ENCODE measurements around the gene C8A. TPM values are rescaled to one million over a fixed set of nuclear protein-coding genes. Genes with fewer than 3 reads are reported as not detected.

Gene C8A
- not detected in 2 replicates for total RNA-seq (2022)
- percentile 4 among the genes with signal in this experiment for Bru-seq, nascent RNA
- BruChase-seq, experiment 1, labeled RNA remaining after a 6-hour chase: not detected
- not detected for BruChase-seq, experiment 2, labeled RNA remaining after a 2-hour chase
- long read RNA-seq: 0 reads

DNA sequence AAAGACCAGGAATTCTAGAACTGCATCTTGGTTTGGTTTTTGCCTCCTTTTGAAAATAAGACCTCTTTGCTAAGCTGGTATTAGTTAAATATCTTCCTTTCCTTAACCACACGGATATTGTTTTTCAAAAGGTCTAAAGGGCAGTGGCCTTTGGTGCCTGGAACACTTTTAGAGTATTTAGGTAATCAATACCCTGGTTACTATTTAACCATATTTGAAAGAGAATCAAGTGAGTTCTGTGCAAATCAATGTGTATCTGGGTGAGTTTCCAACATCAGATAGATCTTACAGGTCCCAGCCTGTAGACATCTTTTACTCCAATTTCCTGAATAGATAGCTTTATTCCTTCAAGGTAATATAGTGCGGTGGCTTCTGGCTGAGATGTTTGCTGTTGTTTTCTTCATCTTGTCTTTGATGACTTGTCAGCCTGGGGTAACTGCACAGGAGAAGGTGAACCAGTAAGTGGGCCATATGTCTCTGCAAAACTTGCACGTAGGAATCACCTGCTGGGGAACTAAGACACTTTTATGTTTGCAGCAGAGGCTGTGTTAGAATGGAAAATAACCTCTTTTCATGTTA lies at the start of gene C8A:
Gene C8A (plus strand): TSS at position 277 of the 579 bp plus-strand sequence. CDS start 105 bp downstream, at position 382.
- Mint-ChIP-seq H3K27ac (ENCODE audit: unreplicated experiment) (no peak within 1 kb of the TSS), H3K36me3 (ENCODE audit: insufficient read depth, unreplicated experiment) (no peaks in the 10 kb centered on the region), H3K9me3 (ENCODE audit: low read depth, unreplicated experiment) (no peaks in the 10 kb centered on the region), H3K4me1 (ENCODE audit: low read depth, unreplicated experiment) (no peaks in the 10 kb centered on the region), H3K4me3 (ENCODE audit: low read depth, unreplicated experiment) (no peak within 1 kb of the TSS), H3K27me3 (ENCODE audit: unreplicated experiment) (peaks cover 8% of the 10 kb centered on the region)
- intact Hi-C loops (cut with micrococcal nuclease; ENCODE audit: unreplicated experiment): no loop called here
- DNase-seq: no peak
- TF ChIP-seq, protein P1, sequence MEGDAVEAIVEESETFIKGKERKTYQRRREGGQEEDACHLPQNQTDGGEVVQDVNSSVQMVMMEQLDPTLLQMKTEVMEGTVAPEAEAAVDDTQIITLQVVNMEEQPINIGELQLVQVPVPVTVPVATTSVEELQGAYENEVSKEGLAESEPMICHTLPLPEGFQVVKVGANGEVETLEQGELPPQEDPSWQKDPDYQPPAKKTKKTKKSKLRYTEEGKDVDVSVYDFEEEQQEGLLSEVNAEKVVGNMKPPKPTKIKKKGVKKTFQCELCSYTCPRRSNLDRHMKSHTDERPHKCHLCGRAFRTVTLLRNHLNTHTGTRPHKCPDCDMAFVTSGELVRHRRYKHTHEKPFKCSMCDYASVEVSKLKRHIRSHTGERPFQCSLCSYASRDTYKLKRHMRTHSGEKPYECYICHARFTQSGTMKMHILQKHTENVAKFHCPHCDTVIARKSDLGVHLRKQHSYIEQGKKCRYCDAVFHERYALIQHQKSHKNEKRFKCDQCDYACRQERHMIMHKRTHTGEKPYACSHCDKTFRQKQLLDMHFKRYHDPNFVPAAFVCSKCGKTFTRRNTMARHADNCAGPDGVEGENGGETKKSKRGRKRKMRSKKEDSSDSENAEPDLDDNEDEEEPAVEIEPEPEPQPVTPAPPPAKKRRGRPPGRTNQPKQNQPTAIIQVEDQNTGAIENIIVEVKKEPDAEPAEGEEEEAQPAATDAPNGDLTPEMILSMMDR (IDR thresholded peaks at IDR 0.05; ENCODE audit: unreplicated experiment): no peak
- CTCF ChIA-PET: interaction anchor here (0.6 kb wide), 1 partner anchor 1959 kb away, joined by 5 read pairs; no protein-coding TSS in a partner anchor
- BruUV-seq (replicated peaks): no TSS peak

DNA sequence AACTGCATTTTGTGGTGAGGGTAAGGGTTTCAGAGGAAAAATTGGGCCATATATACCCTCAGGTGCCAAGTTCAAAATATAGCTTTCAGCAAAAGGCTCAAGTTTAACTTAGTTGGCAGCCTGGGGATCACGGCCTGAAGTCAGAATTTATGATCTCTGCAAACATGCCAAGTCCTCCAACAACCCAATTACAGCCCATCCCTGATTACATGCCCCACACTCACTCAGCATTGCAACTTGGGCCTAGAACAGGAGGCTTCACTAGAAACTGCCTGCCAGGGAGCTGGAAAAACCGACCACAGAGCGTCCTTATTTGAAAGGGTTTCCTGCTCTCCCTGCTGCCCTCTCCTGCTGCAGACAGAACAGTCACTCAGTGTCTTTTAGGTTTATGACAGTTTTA lies 47.8 kb upstream of the C8A start:
- H3K27ac Mint-ChIP-seq (ENCODE audit: unreplicated experiment): no peak overlapping the region
- H3K4me3 Mint-ChIP-seq (ENCODE audit: low read depth, unreplicated experiment): no peak overlapping the region
- no peaks in the 10 kb centered on the region for H3K9me3 Mint-ChIP-seq (ENCODE audit: low read depth, unreplicated experiment)
- H3K27me3 Mint-ChIP-seq (ENCODE audit: unreplicated experiment): peaks cover 19% of the 10 kb centered on the region
- H3K36me3 Mint-ChIP-seq (ENCODE audit: insufficient read depth, unreplicated experiment): no peaks in the 10 kb centered on the region
- no peaks in the 10 kb centered on the region for H3K4me1 Mint-ChIP-seq (ENCODE audit: low read depth, unreplicated experiment)
- intact Hi-C loops (cut with micrococcal nuclease; ENCODE audit: unreplicated experiment): loop anchor here (10.0 kb wide), 1 partner anchor 222 kb away; no protein-coding TSS in a partner anchor
- DNase-seq: no peak
- CTCF ChIA-PET: no interaction called here
- TF ChIP-seq, protein P1 (IDR thresholded peaks at IDR 0.05; ENCODE audit: unreplicated experiment): no peak
- BruUV-seq (replicated peaks): no TSS peak

DNA sequence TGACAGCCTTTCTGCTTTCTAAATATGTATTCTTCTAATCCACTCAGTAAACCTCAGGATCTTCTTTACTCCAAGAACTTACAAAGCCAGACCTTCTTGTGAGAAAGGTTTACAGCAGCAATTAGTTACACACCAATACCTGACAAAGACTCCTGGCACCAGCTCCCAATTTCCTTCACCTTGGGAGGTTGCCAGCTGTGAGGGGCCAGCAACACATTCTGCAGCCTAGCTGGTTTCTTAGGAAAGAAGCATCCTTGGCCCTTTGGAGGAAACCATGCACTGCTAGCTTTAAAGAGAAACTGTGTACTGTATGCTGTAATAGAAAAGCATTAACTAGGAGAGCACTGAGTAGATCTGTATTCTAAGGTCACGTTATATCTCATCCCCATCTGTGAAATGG lies 46.2 kb upstream of the C8A start:
- CTCF ChIA-PET: interaction anchor here (0.7 kb wide), 1 partner anchor 15 kb away, joined by 3 read pairs; no protein-coding TSS in a partner anchor
- Mint-ChIP-seq H3K4me3 (ENCODE audit: low read depth, unreplicated experiment) (no peak overlapping the region), H3K9me3 (ENCODE audit: low read depth, unreplicated experiment) (no peaks in the 10 kb centered on the region), H3K36me3 (ENCODE audit: insufficient read depth, unreplicated experiment) (no peaks in the 10 kb centered on the region), H3K4me1 (ENCODE audit: low read depth, unreplicated experiment) (no peaks in the 10 kb centered on the region), H3K27me3 (ENCODE audit: unreplicated experiment) (peaks cover 19% of the 10 kb centered on the region), H3K27ac (ENCODE audit: unreplicated experiment) (no peak overlapping the region)
- TF ChIP-seq, protein P1 (IDR thresholded peaks at IDR 0.05; ENCODE audit: unreplicated experiment): no peak
- DNase-seq: no peak
- no TSS peak for BruUV-seq (replicated peaks)
- intact Hi-C loops (cut with micrococcal nuclease; ENCODE audit: unreplicated experiment): loop anchor here (10.0 kb wide), 1 partner anchor 224 kb away; no protein-coding TSS in a partner anchor

DNA sequence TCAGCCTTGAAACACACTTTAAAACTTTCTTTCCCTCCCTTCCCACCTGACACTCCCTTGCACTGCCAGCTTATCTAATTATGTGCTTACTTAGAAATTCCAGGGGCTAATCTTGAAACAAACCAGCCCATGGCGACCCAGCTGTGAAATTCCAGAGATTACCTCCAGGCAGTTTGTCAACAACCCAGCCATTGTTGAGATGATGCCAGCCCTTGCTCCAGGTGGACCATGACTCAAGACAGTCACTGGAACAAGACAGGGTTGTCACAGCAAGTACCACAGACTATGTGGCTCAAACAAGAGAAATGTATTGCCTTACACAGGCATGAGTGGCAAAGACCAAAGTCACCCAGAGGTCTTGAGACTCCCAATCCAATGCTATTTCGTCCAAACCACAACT lies 43.3 kb upstream of the C8A start:
- CTCF ChIA-PET: no interaction called here
- no peak overlapping the region for H3K4me3 Mint-ChIP-seq (ENCODE audit: low read depth, unreplicated experiment)
- peak; percentile 34 for DNase-seq
- intact Hi-C loops (cut with micrococcal nuclease; ENCODE audit: unreplicated experiment): no loop called here
- no peaks in the 10 kb centered on the region for H3K36me3 Mint-ChIP-seq (ENCODE audit: insufficient read depth, unreplicated experiment)
- H3K27ac Mint-ChIP-seq (ENCODE audit: unreplicated experiment): no peak overlapping the region
- H3K9me3 Mint-ChIP-seq (ENCODE audit: low read depth, unreplicated experiment): peaks cover 4% of the 10 kb centered on the region
- H3K4me1 Mint-ChIP-seq (ENCODE audit: low read depth, unreplicated experiment): no peaks in the 10 kb centered on the region
- peaks cover 36% of the 10 kb centered on the region for H3K27me3 Mint-ChIP-seq (ENCODE audit: unreplicated experiment)
- TF ChIP-seq, protein P1 (IDR thresholded peaks at IDR 0.05; ENCODE audit: unreplicated experiment): no peak
- BruUV-seq (replicated peaks): no TSS peak
